ENCODE data around the gene PCBP3.

Gene PCBP3

DNA sequence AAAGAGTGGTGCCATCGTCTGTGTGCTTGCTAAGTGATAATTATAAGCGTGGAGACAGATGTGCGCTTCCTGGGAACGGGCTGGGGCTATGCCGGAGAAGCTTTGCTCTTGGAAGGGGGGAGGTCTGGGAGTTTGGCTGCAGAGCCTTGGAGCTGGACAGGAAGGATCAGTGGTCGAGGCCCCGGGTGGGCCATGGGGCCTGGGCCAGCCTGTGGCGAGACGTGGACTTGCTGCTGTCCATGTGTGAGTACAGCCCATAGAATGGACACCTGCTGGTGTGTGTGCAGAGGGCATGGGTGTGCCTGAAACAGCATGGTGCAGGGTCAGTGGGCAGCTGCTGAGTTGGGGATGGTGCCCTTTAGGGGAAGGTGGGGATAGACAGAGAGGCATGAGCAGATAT, 121.3 kb downstream of the PCBP3 start:
- no peak for DNase-seq

DNA sequence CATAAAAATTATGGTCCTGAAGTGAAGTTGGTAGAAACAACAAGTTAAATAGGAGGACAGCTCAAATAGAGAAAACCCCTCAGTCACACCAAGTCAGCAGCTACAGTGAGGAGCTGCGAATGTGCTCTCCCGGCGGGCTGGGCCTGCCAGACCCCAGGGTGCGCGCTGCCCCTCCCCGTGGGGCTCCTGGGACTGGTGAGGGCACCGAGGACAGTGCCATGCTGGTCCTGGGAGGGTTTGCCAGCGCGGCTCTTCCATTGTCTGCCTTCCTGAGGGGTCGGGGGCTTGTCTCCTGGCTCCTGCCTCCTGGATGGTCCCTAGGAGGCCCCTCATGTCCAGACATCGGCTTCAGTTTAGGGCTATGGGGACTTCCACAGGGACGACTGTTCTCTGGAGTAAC, 121.8 kb downstream of the PCBP3 start:
- DNase-seq = no peak

DNA sequence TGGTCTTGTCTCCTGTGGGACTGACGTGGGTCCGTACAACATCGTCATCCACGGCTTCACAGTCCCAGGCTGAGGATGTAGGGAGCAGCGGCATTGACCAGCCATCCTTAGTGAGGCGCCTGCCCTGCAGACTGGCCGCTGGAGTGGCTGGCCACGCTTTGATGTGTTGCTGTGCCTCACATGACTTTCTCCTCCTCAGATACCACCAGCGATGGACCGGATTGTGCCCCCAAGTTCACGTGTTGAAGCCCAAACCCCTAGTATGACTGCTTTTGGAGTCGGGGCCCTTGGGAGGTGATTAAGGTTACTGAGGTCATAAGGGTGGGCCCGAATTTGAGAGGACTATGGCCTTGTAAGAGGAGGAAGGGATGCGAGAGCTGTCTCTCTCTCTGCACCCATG, 122.5 kb downstream of the PCBP3 start:
- no peak for DNase-seq

DNA sequence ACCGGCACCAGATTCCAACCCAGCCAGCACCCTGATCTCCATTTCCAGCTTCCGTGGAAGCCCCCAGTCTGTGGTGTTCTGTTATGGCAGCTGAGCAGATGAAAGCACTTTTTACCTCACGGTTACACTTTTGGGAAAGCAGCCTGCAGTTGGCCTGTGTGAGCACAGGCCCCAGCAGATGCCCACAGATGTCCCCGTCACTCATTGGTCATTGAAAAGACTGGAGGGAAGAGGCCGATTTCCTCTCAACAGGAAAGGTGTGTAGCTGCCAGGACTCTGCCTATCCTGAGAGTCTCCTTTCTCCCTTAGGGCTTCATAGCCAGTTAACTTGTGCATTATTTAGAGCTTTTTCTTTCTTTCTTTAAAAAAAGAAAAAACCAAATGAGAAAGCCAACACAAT, 123.0 kb downstream of the PCBP3 start:
- no peak for DNase-seq

DNA sequence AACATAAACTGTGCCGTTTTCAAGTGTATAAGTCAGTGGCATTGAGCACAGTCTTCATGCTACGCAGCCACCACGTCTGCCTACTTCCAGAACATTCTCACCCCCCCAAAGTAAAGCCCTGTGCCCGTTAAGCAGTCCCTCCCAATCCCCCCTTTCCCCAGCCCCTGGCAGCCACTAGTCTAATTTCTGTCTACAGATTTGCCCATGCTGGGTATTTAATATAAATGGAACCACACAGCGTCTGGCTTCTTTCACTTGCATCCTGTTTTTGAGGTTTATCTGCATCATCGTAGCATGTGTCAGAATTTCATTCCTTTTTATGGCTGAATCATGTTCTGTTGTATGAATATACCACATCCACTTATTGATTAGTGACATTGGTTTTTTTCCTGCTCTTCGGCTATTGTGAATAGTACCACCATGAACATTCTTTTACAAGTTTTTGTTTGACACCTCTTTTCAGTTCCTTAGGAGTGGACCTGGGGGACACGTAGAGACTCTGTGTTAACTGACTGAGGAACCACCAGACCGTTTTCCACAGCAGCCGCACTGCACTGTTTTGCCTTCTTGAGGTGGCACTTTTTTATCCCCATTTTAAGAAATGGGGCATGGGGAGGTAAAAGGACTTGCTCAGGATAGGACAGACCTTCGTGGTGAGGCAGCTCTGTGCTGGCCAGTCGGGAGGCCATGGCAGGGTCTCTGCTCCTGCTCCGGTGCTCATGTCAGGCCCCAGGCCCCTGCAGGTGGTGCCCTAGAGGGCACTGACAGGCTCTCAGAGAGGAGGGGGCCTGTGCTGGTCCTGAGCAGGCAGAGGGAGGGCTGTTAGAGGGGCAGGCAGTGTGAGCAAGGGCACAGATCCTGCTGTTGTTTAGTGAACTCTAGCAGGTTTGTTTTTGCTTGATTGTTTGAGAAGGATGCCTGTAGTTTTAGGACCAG, 123.8 kb downstream of the PCBP3 start:
- peak; percentile 18 for DNase-seq

DNA sequence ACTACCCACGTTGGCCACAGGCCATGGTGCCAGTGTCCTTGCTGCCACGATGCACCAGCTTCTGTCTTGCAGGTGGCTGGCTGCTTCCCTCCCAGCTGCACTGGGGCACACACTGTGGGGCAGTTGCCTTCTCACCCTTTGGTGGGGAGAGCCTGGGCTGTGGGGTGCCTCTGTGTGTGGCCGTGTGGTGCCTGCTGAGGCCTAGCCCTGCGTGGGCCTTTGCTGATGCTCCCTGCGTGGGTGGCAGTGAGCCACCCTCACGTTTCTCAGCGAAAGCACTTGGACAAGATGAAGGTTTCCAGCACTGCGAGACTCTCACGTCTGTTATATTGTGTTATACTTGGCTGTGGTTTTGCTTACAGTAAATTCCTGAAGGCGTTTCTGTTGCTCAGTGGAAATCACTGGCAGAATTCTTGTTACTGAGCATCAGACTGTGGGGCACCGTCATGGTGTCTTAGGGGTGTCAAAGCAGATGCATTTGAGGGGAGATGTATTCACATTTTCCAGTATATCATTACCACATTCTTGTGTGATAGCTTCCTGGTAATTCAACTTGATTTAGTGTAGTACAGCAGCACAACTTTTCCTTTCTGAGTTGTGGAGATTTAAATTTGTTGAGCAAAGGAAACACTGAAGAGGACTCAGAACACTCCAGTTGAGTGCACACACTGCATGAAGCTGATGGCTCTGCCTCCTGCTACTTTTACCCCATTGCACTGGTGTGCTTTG, 124.7 kb downstream of the PCBP3 start:
- no peak for DNase-seq

DNA sequence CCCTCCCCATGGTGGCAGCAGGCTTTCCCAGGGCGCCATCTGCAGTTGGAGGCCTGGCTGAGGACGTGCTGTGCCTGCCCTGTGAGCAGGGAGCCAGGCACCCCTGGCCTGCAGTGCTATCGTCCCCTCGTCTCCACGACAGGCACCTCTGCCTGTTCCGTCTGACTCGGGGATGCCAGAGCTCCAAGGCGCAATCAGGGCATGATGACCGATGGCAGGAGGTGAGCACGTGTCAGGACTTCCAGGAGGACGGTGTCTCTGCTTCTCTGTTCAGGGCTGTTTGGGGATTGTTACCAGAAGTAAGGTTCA, 125.2 kb downstream of the PCBP3 start:
- DNase-seq = no peak

DNA sequence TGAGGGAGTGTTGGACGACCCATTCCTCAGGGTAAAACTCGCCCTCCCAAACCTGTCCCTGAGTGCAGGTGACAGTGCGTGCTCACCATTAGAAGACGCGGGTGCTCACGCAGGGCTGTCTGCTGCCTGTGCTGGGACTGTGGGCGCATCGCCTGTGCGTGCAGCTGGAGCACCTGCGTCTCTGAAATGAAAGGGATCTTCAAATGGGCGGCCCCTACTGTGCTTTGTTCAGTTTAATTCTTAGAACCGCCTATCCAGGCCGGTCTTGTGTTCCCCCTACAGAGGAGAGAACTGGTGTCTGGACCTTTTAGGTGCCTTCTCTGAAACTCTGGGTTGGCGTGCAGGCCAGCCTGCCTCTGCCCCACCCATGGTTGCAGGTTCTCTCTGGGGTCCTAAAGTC, 125.8 kb downstream of the PCBP3 start:
- no peak for DNase-seq

DNA sequence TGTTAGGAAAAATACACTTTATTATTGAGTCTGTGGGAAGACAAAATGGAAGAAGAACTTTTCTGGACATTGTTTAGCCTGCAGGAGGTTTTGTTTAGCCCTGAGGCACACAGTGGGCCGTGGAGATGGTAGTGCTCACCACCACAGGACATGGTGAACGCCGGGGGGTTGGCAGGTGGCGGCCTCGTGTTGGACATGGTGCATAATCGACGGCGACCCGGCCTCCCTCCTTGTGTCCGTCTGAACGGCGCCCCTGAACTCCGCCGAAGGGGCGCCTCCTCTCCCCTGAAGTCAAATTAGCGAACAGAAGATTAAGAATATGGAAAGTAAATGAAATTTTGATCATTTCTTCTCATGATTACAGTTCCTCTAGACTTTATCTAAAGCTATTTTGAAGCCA, 126.4 kb downstream of the PCBP3 start:
- DNase-seq = no peak

DNA sequence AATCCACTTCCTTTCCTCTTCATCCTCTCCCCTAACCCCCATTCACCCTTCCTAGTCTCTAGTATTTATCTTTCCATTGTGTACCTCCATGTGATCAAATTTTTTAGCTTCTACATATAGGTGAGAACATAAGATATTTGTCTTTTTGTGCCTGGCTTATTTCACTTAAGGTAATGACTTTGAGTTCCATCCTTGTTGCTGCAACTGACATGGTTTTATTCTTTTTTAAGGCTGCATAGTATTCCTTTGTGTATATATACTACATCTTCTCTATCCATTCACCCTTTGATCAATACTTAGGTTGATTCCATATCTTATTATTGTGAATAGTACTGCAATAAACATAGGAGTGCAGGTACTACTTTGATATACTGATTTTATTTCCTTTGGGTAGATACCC, 128.7 kb downstream of the PCBP3 start:
- no peak for DNase-seq

DNA sequence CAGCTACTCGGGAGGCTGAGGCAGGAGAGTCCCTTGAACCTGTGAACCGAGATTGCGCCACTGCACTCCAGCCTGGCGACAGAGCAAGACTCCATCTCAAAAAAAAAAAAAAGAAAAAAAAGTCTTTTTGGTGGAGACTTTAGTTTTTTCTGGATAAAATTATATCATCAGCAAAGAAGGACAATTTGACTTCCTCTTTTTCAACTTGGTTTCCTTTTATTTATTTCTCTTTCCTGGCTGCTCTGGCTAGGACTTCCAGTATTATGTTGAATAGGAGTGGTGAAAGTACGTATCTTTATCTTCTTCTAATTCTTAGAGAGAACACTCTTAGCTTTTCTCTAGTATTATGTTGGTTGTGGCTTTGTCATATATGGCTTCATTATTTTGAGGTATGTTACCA, 130.8 kb downstream of the PCBP3 start:
- DNase-seq = no peak

DNA sequence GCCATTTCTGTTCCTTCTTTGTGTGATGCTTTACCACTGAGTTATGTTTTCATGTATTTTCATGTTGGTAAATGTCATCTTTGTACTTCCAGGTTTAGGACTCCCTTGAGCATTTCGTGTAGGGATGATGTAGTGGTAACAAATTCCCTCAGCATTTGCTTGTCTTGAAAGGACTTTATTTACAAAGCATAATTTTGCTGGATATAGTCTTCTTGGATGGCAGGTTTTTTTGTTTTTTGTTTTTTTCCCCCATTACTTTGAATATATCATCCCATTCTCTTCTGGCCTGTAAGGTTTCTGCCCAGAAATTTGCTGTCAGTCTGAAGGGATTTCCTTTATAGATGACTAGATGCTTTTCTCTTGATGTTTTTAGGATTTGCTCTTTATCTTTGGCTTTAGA, 133.4 kb downstream of the PCBP3 start:
- no peak for DNase-seq

DNA sequence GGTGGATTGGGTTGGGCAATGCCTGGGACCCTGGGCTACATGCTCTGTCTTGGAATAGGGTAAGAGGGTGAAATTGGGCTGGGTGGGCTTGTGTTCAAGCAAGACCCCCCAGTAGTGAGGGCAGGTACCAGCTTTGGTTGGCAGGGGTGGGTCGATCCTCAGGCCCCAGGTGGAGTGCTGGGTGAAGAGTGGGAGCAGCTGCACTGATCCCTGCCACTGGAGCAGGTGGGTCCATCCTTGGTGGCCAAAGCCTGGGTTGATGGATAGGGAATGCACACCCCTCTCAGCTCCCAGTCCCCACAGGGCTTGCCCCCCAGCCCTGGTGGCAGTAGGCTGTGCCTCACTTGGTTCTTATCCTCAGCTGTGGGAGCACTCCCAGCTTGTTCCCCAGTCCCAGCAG, 135.2 kb downstream of the PCBP3 start:
- DNase-seq = no peak

DNA sequence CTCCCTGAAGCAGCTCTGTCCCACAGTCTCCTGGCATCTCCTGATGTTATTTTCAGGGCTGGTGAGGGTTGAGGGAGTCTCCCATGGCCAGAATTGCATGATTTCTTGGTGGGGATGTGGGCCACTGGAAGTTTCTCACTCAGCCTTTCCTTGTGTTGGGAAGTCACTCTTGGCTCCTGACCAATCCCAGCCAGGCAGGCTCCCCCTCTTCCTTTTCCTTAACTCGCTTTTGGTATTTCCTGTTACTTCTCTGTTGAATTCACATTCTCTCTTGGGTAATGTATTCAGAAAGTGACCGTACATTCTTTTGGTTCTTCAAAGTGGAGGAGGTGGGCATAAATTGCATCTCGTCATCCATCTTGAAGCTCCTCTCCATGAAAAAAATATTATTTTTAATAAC, 135.7 kb downstream of the PCBP3 start:
- DNase-seq = no peak

DNA sequence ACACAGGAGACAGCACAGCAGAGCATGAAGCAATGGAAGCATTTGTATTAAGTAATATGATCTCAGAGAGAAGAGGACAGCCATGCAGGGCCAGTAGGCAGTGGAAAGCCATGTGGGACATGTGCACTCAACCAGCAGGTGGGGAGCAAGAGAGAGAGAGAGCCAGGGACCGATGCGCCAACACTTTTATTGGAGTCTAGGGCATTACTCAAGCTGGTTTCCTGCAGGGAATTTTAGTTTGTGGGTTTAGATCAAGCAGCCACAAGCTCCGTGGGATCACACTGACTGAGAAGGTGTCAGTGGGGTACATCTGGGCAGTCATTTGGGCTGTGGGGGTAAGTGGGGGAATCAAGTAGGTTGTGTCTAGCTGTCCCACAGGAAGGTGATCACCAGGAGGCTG, 137.1 kb downstream of the PCBP3 start:
- no peak for DNase-seq

DNA sequence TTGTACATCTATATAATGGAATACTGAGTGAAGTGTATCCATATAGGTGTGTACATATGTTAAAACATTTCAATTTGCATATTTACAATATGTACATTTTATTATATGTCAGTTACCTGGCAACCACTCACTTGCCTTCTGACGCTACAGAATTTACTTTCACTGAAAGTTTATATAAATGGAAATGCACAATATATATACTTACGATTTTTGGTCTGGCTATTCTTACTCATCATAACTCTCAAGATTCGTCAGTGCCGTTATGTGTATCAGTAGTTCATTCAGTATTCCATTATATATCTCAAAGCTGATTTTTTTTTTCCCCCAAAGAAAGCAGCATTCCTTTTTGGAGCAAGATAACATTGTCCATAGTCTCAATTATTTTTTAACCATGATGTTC, 138.2 kb downstream of the PCBP3 start:
- no peak for DNase-seq

DNA sequence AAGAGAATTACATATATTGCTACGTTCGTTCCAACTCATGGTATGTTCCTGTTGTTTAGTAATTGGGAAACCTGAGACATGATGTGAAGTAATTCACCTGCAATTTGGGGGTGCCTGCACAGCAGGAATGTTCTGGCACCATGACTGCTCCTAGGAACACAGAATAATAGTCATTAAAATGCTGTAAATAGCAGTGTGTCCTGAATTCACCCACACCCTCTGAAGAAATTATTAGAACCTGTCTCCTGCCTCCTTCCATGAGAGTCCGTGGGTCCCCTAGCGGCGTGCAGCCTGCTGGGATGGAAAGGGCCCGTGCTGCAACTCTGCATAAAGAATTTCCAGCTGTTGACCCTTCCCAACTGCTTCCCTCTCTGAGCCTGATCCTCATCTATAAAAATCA, 143.1 kb downstream of the PCBP3 start:
- DNase-seq = no peak

DNA sequence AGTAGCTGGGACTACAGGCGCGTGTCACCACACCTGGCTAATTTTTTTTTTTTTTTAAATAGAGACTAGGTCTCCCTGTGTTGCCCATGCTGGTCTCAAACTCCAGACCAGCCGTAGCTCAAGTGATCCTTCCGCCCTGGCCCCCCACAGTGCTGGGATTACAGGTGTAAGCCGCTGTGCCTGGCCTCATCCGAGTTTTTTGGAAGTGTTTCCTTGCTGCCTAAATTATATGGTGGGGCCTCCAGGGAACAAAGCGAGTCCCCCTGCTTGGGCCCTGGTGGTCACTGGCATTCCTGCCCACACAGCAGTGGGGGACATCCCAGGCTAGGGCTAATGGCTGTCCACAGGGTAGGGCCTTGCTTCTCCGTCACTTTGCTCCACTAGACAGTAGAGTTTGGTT, 143.8 kb downstream of the PCBP3 start:
- DNase-seq = no peak

DNA sequence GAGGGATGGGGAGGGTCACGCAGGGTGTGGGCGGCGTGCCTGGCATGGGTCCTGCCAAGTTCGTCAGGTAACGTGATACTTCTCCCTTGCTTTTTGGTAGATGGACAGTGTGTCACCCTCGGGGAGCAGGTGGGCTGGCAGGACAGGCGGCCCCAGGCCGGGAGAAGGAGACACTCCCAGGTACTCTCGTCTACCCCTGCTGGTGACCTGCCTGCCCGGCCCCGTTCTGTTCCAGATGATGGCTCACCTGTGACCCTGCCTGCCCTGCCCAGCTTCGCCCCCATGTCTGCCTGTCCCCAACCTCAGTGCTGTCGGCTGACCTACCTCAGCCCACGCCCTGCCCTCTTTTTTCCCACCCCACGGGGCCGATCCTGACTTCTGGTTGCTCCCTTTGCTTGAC, 144.7 kb downstream of the PCBP3 start:
- no peak for DNase-seq

DNA sequence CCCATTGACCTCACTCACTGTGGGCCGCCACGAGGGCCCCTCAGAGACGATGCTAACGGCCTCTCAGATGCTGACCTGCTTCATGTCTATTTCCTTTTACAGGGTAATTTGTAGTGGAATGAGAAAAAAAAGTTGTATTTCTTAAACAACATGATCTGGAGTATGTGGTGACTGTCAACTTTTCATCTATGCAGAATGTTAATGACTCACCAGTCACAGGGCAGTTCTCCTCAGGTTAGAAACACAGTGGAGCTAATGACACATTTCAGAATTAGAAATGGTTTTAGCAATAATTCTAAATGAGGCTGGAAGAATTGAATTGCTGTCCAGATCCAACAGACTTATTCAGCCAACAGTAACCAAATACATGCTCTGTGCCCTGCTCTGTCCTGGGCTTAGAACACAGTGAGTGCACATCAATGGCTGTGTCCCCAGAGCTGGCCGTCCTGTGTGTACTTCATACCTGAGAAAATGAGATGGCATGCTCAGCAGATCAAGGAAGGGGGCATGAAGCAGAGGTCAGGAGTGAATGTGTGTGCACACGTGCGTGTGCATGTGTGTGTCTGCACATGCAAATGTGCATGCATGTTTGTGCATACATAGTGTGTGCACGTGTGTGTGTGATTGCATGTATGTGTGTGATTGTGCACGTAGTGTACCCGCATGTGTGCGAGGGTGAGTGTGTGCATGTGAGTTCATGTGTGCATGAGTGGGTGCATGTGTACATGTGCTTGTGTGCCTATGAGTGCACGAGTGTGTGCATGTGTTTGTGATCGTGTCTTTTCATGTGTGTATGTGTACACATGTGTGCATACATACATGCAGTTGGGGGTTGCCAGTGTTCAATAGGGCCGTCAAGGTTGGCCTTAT, 145.3 kb downstream of the PCBP3 start:
- DNase-seq = no peak

DNA sequence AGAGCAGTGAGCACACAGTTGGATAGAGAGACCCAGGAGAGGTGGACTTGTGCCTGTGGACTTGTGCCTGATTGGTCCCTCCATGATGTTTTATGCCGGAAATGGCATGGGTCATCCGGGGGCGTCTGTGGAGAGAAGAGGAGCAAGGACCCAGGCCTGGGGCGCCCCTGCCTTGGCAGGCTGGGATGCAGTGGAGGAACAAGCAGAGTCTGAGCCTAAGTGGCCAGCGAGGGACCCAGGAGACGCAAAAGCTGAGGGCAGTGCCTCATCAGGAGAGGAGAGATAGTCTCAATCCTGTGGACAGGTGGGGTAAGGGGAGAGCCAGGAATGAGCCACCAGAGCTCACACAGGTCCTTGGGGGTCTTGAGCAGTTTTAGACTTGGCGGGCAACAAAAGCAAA, 146.9 kb downstream of the PCBP3 start:
- DNase-seq = no peak

DNA sequence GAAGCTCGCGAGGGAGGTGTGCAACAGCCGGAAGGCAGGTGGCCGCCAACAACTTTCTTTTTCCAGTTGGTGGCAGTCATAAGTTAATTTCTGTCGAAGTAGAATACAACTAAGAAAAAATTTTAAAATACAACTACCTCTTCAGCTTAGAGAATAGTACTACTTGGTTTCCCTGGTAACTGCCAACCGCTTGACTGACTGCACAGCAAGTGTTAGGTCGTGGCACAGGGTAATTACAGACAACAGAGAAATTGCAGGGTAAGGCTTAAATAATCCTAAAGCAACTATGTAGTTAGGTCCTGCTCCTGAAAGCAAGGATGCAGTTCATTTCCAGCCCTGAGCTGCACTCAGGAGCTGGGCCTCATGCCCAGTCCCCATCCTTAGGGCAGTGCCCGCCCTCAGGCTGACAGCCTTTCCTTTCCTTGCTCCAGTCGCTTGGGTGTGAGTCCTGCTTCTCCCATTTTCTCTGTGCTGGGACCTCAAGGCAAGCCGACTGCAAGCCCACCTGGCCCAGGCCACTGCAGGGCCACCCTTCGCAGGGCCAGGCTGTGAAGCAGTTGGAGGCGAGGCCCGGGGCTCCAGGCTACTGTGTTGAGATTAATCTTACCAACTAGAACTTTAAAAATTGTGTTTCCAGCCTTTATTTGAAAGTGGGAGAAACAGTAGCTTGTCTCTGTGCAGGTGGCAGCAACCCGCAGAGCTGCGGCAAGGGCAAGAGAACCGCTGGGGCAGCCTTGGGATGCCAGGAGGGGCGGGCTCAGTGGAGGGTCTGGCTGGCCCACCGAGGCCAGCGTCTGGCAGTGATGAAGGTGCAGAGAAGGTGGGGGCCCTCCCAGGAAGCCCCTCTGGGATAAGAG, 148.3 kb downstream of the PCBP3 start:
- DNase-seq = no peak

All from CD4-positive, alpha-beta T cell treated with Interleukin-21 for 1 hour (primary cell).